ENCODE data around the gene MTUS2. TPM values are rescaled to one million over a fixed set of nuclear protein-coding genes. Genes with fewer than 3 reads are reported as not detected.

MTUS2 gene
- total and polyA plus RNA-seq, 2 donors (not counting 3 experiments of a cell fraction or from before 2014, with no cell fraction given), result not detected

- CTCF ChIA-PET, result interaction anchor here (1.7 to 5.5 kb wide), 3 partner anchors 10 to 225 kb away, joined by 5 to 32 read pairs (median 7); no protein-coding TSS in a partner anchor
- POLR2A ChIA-PET, result no interaction called here
- FAIRE-seq (no peak), DNase-seq (ENCODE audit: low read depth, low spot score) (no peak)
- dilution Hi-C loops (cut with MboI; ENCODE audit: extremely low pct_ligation_motif_present, low sequenced_read_pairs), result no loop called here
- Histone ChIP-seq H3K27me3 (ENCODE audit: control insufficient read depth in 2 of 2, insufficient read depth in 2 of 2, low read length in 2 of 2) (peaks cover 0 to 5% of the 10 kb centered on the region in 2 experiments), H3K79me2 (ENCODE audit: control insufficient read depth, insufficient read depth, low read length) (no peaks in the 10 kb centered on the region), H3K4me2 (ENCODE audit: insufficient read depth, low read length) (no peak overlapping the region), H3K36me3 (ENCODE audit: control insufficient read depth in 2 of 2, extremely low read depth in 1 of 2, insufficient read depth in 2 of 2, low read length in 2 of 2) (no peaks in the 10 kb centered on the region), H3K27ac (ENCODE audit: insufficient read depth, low read depth, low read length) (no peak overlapping the region), H2AFZ (ENCODE audit: low read depth, low read length) (no peak overlapping the region), H3K9ac (replicated peaks; ENCODE audit: extremely low read depth, insufficient read depth, low read length) (no peak overlapping the region), H4K20me1 (replicated peaks; ENCODE audit: control insufficient read depth, extremely low read depth, insufficient read depth, low read length) (no peaks in the 10 kb centered on the region), H3K9me1 (replicated peaks; ENCODE audit: control insufficient read depth, extremely low read depth, insufficient read depth, low read length) (no peaks in the 10 kb centered on the region), H3K4me3 (replicated peaks in 1 of 3; ENCODE audit: insufficient read depth in 1 of 3, low read depth in 1 of 3, low read length in 3 of 3) (no peak overlapping the region), H3K9me3 (replicated peaks; ENCODE audit: control insufficient read depth, insufficient read depth, low read length) (no peaks in the 10 kb centered on the region), H3K4me1 (ENCODE audit: control insufficient read depth, extremely low read depth, insufficient read depth, low read length) (no peaks in the 10 kb centered on the region)
- no TSS peak for BruUV-seq (replicated peaks)
- intact Hi-C loops (cut with micrococcal nuclease), result no loop called here
- TF ChIP-seq POLR2A (IDR thresholded peaks at IDR 0.05; ENCODE audit: low read depth, low read length), result no peak
- TF ChIP-seq, protein P1, sequence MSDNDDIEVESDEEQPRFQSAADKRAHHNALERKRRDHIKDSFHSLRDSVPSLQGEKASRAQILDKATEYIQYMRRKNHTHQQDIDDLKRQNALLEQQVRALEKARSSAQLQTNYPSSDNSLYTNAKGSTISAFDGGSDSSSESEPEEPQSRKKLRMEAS (IDR thresholded peaks at IDR 0.05; ENCODE audit: insufficient read depth, insufficient read length), result no peak
Measured at GRCh38 chr13:29483211-29483610, 663.1 kb downstream of the MTUS2 start.

- FAIRE-seq (no peak), DNase-seq (ENCODE audit: low read depth, low spot score) (no peak)
- no peaks in the 10 kb centered on the region for H3K36me3 ChIP-seq (ENCODE audit: control insufficient read depth in 2 of 2, extremely low read depth in 1 of 2, insufficient read depth in 2 of 2, low read length in 2 of 2)
- no peak overlapping the region for H3K9ac ChIP-seq (replicated peaks; ENCODE audit: extremely low read depth, insufficient read depth, low read length)
- H3K9me3 ChIP-seq (replicated peaks; ENCODE audit: control insufficient read depth, insufficient read depth, low read length), result no peaks in the 10 kb centered on the region
- no peaks in the 10 kb centered on the region for H3K79me2 ChIP-seq (ENCODE audit: control insufficient read depth, insufficient read depth, low read length)
- H3K27me3 ChIP-seq (ENCODE audit: control insufficient read depth in 2 of 2, insufficient read depth in 2 of 2, low read length in 2 of 2), result peaks cover 0 to 5% of the 10 kb centered on the region in 2 experiments
- no peaks in the 10 kb centered on the region for H4K20me1 ChIP-seq (replicated peaks; ENCODE audit: control insufficient read depth, extremely low read depth, insufficient read depth, low read length)
- POLR2A ChIA-PET, result no interaction called here
- intact Hi-C loops (cut with micrococcal nuclease), result no loop called here
- H3K4me2 ChIP-seq (ENCODE audit: insufficient read depth, low read length), result no peak overlapping the region
- H3K4me3 ChIP-seq (replicated peaks in 1 of 3; ENCODE audit: insufficient read depth in 1 of 3, low read depth in 1 of 3, low read length in 3 of 3), result no peak overlapping the region
- BruUV-seq (replicated peaks), result no TSS peak
- H3K4me1 ChIP-seq (ENCODE audit: control insufficient read depth, extremely low read depth, insufficient read depth, low read length), result no peaks in the 10 kb centered on the region
- TF ChIP-seq, protein P1 (IDR thresholded peaks at IDR 0.05; ENCODE audit: insufficient read depth, insufficient read length), result no peak
- TF ChIP-seq POLR2AphosphoS5 (IDR thresholded peaks at IDR 0.05; ENCODE audit: insufficient read depth, low read depth, low read length) (no peak), CTCF (IDR thresholded peaks at IDR 0.05; ENCODE audit: extremely low read depth in 1 of 2, insufficient read depth in 1 of 2, low read depth in 1 of 2, low read length in 2 of 2) (no peak), FOS (IDR thresholded peaks at IDR 0.05; ENCODE audit: borderline replicate concordance, insufficient read depth, low read length) (no peak)
- CTCF ChIA-PET, result interaction anchor here (1.0 to 5.5 kb wide), 6 partner anchors 11 to 229 kb away, joined by 3 to 32 read pairs (median 4); no protein-coding TSS in a partner anchor
- H3K27ac ChIP-seq (ENCODE audit: insufficient read depth, low read depth, low read length), result no peak overlapping the region
- no peak overlapping the region for H2AFZ ChIP-seq (ENCODE audit: low read depth, low read length)
- no peaks in the 10 kb centered on the region for H3K9me1 ChIP-seq (replicated peaks; ENCODE audit: control insufficient read depth, extremely low read depth, insufficient read depth, low read length)
- dilution Hi-C loops (cut with MboI; ENCODE audit: extremely low pct_ligation_motif_present, low sequenced_read_pairs), result no loop called here
Measured at GRCh38 chr13:29483623-29484022, 663.5 kb downstream of the MTUS2 start.
